ENCODE data around the gene TMEM106B.
"Not testable (repeated sequence)": the region's sequence is repeated elsewhere in the genome, so short reads cannot be mapped to it uniquely, and the experiment has no call there.

TMEM106B gene

DNA sequence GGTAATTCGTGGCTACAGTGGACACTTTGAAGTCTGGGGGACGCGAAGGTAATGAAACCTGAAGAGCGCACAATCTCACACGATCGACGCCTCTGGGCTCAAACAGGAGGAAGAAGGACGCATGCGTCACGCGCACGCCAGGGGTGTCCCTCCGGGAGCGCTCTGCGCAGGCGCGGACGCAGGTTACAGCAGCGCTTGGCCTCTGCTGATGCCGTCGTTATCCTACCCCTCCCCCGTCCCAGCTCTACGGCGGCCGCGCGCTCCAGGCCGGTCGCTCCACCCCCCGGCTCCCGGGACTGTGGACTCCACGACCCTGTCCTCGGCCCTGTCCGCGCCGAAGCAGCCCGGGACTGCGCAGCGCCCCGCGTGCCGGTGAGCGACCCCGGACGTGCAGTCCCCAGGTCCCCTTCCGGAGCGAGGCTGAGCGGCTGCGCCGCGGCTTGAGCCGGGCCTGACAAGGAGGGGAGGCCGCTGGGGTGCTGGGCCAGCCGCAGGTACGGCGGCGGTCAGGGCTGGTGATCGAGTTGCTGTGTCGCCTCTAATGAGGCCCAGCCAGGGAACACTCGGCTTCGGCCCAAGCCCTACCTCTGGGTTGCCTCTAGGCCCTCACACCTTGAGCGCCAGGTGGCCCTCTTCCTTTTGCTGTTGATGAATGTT is at the start of gene TMEM106B:
Gene TMEM106B (plus strand): TSS at position 241 of the 657 bp plus-strand sequence. CDS start 3,517 bp downstream, outside the sequence.
- peak within 1 kb of the TSS; percentile 70 for H3K4me3 ChIP-seq (ENCODE audit: control insufficient read depth, low read depth, low read length)
- TF ChIP-seq, protein P1, sequence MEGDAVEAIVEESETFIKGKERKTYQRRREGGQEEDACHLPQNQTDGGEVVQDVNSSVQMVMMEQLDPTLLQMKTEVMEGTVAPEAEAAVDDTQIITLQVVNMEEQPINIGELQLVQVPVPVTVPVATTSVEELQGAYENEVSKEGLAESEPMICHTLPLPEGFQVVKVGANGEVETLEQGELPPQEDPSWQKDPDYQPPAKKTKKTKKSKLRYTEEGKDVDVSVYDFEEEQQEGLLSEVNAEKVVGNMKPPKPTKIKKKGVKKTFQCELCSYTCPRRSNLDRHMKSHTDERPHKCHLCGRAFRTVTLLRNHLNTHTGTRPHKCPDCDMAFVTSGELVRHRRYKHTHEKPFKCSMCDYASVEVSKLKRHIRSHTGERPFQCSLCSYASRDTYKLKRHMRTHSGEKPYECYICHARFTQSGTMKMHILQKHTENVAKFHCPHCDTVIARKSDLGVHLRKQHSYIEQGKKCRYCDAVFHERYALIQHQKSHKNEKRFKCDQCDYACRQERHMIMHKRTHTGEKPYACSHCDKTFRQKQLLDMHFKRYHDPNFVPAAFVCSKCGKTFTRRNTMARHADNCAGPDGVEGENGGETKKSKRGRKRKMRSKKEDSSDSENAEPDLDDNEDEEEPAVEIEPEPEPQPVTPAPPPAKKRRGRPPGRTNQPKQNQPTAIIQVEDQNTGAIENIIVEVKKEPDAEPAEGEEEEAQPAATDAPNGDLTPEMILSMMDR (conservative IDR thresholded peaks at IDR 0.05; ENCODE audit: control insufficient read depth, insufficient read depth, low read depth, low read length), result no peak
- peak; percentile 92 for DNase-seq (ENCODE audit: low read depth)

DNA sequence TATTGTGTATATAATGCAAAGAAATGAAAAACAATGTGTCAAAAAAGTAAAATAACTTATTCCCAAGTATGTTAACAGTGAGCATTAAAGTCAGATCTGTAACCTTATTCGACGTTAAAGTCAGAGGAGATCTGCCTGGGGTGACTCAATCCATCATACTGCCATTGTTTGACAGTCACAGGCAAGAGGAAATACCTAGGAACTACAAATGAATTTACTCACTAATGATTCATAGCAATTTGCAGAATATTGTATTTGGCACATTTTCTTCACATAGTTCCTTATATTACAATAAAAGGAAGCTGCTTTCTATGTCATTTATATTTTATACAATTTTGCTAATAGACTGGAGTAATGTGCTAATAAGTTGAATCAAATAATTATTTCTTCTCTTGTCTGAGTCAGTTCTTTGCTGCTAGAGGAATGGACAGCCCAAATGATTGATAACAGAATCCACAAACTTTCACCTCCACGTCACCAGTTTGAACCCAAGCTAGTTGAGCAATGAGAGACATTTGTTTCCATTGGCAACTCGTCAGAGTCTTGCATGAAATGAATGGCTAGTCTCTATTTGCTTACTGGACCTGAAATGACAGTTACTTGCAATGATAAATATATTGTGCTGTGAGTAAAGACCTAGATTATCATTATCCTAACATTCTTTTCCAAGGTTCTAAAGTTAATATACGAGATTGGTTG is 48.5 kb upstream of the TMEM106B start:
- TF ChIP-seq, protein P1 (conservative IDR thresholded peaks at IDR 0.05; ENCODE audit: control insufficient read depth, insufficient read depth, low read depth, low read length), result no peak
- DNase-seq (ENCODE audit: low read depth), result peak; percentile 56
- H3K4me3 ChIP-seq (ENCODE audit: control insufficient read depth, low read depth, low read length), result no peak overlapping the region

DNA sequence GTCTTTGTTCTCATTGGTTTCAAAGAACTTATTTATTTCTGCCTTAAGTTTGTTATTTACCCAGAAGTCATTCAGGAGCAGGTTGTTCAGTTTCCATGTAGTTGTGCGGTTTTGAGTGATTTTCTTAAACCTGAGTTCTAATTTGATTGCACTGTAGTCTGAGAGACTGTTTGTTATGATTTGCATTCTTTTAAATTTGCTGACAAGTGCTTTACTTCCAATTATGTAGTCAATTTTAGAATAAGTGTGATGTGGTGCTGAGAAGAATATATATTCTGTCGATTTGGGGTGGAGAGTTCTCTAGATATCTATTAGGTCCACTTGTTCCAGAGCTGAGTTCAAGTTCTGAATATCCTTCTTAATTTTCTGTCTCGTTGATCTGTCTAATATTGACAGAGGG is 43.0 kb upstream of the TMEM106B start:
- not testable (repeated sequence) for H3K4me3 ChIP-seq (ENCODE audit: control insufficient read depth, low read depth, low read length); DNase-seq (ENCODE audit: low read depth)

DNA sequence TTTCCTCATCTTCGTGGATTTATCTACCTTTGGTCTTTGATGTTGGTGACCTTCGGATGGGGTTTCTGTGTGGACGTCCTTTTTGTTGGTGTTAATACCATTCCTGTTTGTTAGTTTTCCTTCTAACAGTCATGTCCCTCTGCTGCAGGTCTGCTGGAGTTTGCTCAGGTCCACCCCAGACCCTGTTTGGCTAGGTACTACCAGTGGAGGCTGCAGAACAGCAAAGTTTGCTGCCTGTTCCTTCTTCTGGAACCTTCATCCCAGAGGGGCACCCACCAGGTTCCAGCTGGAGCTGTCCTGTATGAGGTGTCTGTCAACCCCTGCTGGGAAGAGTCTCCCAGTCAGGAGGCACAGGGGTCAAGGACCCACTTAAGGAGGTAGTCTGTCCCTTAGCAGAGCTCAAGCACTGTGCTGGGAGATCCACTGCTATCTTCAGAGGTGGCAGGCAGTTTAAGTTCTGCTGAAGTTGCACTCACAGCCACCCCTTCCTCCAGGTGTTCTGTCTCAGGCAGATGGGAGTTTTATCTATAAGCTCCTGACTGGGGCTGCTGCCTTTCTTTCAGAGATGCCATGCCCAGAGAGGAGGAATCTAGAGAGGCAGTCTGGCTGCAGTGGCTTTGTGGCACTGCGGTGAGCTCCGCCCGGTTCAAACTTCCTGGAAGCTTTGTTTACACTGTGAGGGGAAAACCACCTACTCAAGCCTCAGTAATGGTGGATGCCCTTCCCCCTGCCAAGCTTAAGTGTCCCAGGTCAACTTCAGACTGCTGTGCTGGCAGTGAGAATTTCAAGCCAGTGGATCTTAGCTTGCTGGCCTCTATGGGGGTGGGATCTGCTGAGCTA is 40.9 kb upstream of the TMEM106B start:
- DNase-seq (ENCODE audit: low read depth); H3K4me3 ChIP-seq (ENCODE audit: control insufficient read depth, low read depth, low read length): not testable (repeated sequence)

DNA sequence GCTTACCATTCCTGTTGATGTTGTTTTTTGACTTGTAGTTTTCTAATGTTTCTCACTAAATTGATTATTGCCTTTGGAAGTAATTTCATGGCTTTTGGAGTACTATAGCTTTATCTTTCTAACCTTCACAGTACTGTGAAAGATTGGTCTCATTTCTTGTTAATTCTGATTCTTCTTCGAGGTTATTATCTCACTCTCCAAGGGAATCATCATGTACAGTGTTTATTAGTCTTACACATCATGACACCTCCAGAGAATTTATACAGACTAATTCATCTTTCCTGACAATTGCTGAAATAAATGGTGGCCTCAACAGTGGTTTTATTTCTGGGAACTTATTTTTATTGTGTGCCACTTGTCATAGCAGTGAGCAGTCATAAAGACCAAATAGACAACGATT is 37.4 kb upstream of the TMEM106B start:
- H3K4me3 ChIP-seq (ENCODE audit: control insufficient read depth, low read depth, low read length), result no peak overlapping the region
- DNase-seq (ENCODE audit: low read depth), result no peak
- TF ChIP-seq, protein P1 (conservative IDR thresholded peaks at IDR 0.05; ENCODE audit: control insufficient read depth, insufficient read depth, low read depth, low read length), result no peak

DNA sequence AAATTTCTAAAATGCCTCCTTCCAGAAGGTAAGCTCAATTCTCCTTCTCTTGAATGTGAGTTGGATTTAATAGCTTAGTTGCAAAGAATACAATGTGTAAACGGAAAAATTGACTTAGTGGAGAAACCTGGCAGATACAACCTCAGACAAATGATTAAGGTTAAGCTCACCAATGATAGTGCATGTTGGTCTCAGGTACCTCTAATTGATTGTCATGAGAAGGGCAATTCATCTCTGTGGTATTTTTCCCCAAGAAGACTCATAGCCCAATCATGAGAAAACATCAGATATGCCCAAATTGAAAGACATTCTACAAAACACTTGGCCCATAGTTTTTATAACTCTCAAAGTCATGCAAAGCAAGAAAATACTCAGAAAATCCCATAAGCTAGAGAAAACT is 36.2 kb upstream of the TMEM106B start:
- DNase-seq (ENCODE audit: low read depth), result no peak
- no peak overlapping the region for H3K4me3 ChIP-seq (ENCODE audit: control insufficient read depth, low read depth, low read length)
- TF ChIP-seq, protein P1 (conservative IDR thresholded peaks at IDR 0.05; ENCODE audit: control insufficient read depth, insufficient read depth, low read depth, low read length), result no peak

DNA sequence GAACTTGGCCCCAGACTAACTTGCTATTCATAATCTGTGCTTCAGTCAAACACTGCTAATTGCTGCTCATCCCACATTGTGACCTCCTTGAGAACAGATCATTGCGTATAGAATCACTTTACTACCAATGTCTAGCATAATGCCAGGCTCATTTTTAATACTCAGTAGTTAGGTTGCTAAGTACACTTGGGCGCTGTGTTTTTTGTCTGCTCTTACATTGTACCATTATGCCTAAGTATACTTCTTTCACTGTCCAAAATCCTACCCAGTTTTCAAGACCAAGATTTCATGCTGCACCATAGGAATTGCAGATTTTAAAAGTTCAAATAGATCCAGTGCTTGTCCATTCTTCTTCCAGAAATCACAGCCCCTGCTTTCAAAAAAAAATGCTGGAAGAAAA is 32.8 kb upstream of the TMEM106B start:
- no peak for DNase-seq (ENCODE audit: low read depth)
- H3K4me3 ChIP-seq (ENCODE audit: control insufficient read depth, low read depth, low read length), result no peak overlapping the region
- TF ChIP-seq, protein P1 (conservative IDR thresholded peaks at IDR 0.05; ENCODE audit: control insufficient read depth, insufficient read depth, low read depth, low read length), result no peak
